WTC11 (cell line): Measurements from ENCODE around the gene USP21. TPM values are rescaled to one million over a fixed set of nuclear protein-coding genes. Genes with fewer than 3 reads are reported as not detected.
A peak's percentile ranks its signal among the peaks of the same experiment; 100 is the strongest.

Source experiments
- ATAC-seq: fragments of 200-7000 bp; cut with Tn5 transposase; 2 replicates; pipeline ENCODE4 v1.10.0; 2021; ENCODE audit warnings: mild to moderate bottlenecking, moderate library complexity
- CTCF ChIA-PET: fragments of 300-600 bp; sonication (Branson Sonifier 250); formaldehyde crosslinking; loops from one replicate; lab custom pipeline; 2021; ENCODE audit warnings: antibody characterized with exemption; lab: Charles Lee
- POLR2A ChIA-PET: fragments of 350-600 bp; sonication (Branson Sonifier 250); formaldehyde crosslinking; loops from one replicate; lab custom pipeline; 2021; ENCODE audit warnings: antibody characterized with exemption; lab: Charles Lee
- DNase-seq: peaks from one replicate; pipeline ENCODE4 v3.0.0; 2021; ENCODE audit warnings: low spot score
- H3K27ac Mint-ChIP-seq: 2 replicates; pipeline ENCODE4 v1.8.0; 2021; ENCODE audit warnings: mixed read lengths
- H3K27me3 Mint-ChIP-seq: 2 replicates; pipeline ENCODE4 v1.8.0; 2021; ENCODE audit warnings: low read depth, mild to moderate bottlenecking, moderate library complexity, mixed read lengths
- H3K36me3 Mint-ChIP-seq: 2 replicates; pipeline ENCODE4 v1.8.0; 2021; ENCODE audit warnings: mixed read lengths
- H3K4me1 Mint-ChIP-seq: 2 replicates; pipeline ENCODE4 v1.8.0; 2022; ENCODE audit warnings: mixed read lengths
- H3K4me3 Mint-ChIP-seq: 2 replicates; pipeline ENCODE4 v1.8.0; 2021; ENCODE audit warnings: mild to moderate bottlenecking, moderate library complexity, mixed read lengths
- H3K9me3 Mint-ChIP-seq: 2 replicates; pipeline ENCODE4 v1.8.0; 2021; ENCODE audit warnings: mixed read lengths
- ELF4 ChIP-seq: sonication (generic); formaldehyde crosslinking; IDR thresholded peaks from 2 replicates; pipeline ENCODE4 v1.8.1; 2022; ENCODE audit warnings: low read depth, mild to moderate bottlenecking, moderate library complexity, missing genetic modification reagents
- HMGA2 ChIP-seq: fragments of 250-450 bp; sonication (Bioruptor Pico); IDR thresholded peaks from 2 replicates; pipeline ENCODE4 v1.4.0; 2021; ENCODE audit warnings: mild to moderate bottlenecking, moderate library complexity
- NFYB ChIP-seq: sonication (generic); formaldehyde crosslinking; conservative IDR thresholded peaks from 2 replicates; pipeline ENCODE4 v1.8.0; 2022; ENCODE audit warnings: low read depth, missing genetic modification reagents
- NR1H2 ChIP-seq: sonication (generic); formaldehyde crosslinking; IDR thresholded peaks from 2 replicates; pipeline ENCODE4 v1.9.0; 2021; ENCODE audit warnings: mild to moderate bottlenecking, moderate library complexity, missing genetic modification reagents
- NR3C1 ChIP-seq: sonication (generic); formaldehyde crosslinking; conservative IDR thresholded peaks from 2 replicates; pipeline ENCODE4 v1.8.1; 2023; ENCODE audit warnings: low read depth, mild to moderate bottlenecking, missing genetic modification reagents
- TEAD4 ChIP-seq: sonication (generic); formaldehyde crosslinking; IDR thresholded peaks from 2 replicates; pipeline ENCODE4 v1.8.0; 2022; ENCODE audit warnings: mild to moderate bottlenecking, missing genetic modification reagents
- ZNF121 ChIP-seq: sonication (generic); formaldehyde crosslinking; IDR thresholded peaks from 2 replicates; pipeline ENCODE4 v1.8.0; 2023; ENCODE audit warnings: missing genetic modification reagents
- ZNF317 ChIP-seq: sonication (generic); formaldehyde crosslinking; IDR thresholded peaks from 2 replicates; pipeline ENCODE4 v1.8.1; 2023; ENCODE audit warnings: low read depth, mild to moderate bottlenecking, moderate library complexity, missing genetic modification reagents, borderline replicate concordance
- total RNA-seq: library from RNA; stranded (reverse); gene quantifications from 3 replicates; pipeline ENCODE4 v1.2.3, GENCODE V29; 2021
- TF ChIP-seq, protein P1 (sequence below): fragments of 200-600 bp; IDR thresholded peaks from 2 replicates; pipeline ENCODE4 v1.8.0; 2022; ENCODE audit warnings: antibody characterized with exemption
- TF ChIP-seq, protein P2 (sequence below): sonication (generic); formaldehyde crosslinking; IDR thresholded peaks from 2 replicates; pipeline ENCODE4 v1.8.1; 2023; ENCODE audit warnings: mild to moderate bottlenecking, missing genetic modification reagents, borderline replicate concordance
- TF ChIP-seq, protein P3 (sequence below): sonication (generic); formaldehyde crosslinking; IDR thresholded peaks from 2 replicates; pipeline ENCODE4 v1.8.0; 2023; ENCODE audit warnings: mild to moderate bottlenecking, missing genetic modification reagents
- TF ChIP-seq, protein P4 (sequence below): sonication (generic); formaldehyde crosslinking; conservative IDR thresholded peaks from 2 replicates; pipeline ENCODE4 v1.8.1; 2022; ENCODE audit warnings: mild to moderate bottlenecking, missing genetic modification reagents
- TF ChIP-seq, protein P5 (sequence below): fragments of 250-450 bp; sonication (Bioruptor Pico); conservative IDR thresholded peaks from 2 replicates; pipeline ENCODE4 v1.9.0; 2021; ENCODE audit warnings: mild to moderate bottlenecking
- TF ChIP-seq, protein P6 (sequence below): sonication (generic); formaldehyde crosslinking; conservative IDR thresholded peaks from 2 replicates; pipeline ENCODE4 v1.8.1; 2023; ENCODE audit warnings: mild to moderate bottlenecking, low read depth, missing genetic modification reagents, moderate library complexity
- TF ChIP-seq, protein P7 (sequence below): sonication (generic); formaldehyde crosslinking; IDR thresholded peaks from 2 replicates; pipeline ENCODE4 v1.8.1; 2022; ENCODE audit warnings: low read depth, mild to moderate bottlenecking, moderate library complexity, missing genetic modification reagents, borderline replicate concordance
- TF ChIP-seq, protein P8 (sequence below): sonication (generic); formaldehyde crosslinking; IDR thresholded peaks from 2 replicates; pipeline ENCODE4 v1.8.0; 2022; ENCODE audit warnings: mild to moderate bottlenecking, missing genetic modification reagents

USP21 gene
- total RNA-seq, 1 experiment from 2014 or later = 30.8 TPM

DNA sequence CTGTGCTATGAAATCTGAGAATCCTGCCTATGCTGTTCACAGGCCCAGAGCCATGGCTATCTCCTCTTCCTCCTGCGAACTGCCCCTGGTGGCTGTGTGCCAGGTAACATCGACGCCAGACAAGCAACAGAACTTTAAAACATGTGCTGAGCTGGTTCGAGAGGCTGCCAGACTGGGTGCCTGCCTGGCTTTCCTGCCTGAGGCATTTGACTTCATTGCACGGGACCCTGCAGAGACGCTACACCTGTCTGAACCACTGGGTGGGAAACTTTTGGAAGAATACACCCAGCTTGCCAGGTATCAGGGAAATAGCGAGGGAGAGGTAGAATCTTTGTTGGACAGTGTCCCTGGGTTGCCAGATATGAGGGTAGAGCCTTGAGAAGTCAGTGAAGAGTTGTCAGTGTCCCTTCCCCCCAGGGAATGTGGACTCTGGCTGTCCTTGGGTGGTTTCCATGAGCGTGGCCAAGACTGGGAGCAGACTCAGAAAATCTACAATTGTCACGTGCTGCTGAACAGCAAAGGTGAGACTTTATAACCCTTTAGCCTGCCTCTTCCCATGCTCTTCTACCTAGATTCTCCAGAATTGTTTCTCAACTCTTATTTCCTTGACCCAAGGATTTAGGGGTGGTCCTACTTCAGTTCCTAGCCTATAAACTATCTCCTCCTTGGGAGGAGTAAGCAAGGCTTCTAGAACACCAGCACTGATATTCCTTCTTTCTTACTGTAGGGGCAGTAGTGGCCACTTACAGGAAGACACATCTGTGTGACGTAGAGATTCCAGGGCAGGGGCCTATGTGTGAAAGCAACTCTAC, 40.0 kb upstream of the USP21 start:
- TF ChIP-seq, protein P1, sequence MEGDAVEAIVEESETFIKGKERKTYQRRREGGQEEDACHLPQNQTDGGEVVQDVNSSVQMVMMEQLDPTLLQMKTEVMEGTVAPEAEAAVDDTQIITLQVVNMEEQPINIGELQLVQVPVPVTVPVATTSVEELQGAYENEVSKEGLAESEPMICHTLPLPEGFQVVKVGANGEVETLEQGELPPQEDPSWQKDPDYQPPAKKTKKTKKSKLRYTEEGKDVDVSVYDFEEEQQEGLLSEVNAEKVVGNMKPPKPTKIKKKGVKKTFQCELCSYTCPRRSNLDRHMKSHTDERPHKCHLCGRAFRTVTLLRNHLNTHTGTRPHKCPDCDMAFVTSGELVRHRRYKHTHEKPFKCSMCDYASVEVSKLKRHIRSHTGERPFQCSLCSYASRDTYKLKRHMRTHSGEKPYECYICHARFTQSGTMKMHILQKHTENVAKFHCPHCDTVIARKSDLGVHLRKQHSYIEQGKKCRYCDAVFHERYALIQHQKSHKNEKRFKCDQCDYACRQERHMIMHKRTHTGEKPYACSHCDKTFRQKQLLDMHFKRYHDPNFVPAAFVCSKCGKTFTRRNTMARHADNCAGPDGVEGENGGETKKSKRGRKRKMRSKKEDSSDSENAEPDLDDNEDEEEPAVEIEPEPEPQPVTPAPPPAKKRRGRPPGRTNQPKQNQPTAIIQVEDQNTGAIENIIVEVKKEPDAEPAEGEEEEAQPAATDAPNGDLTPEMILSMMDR = 0 out of 2 replicates have a peak, but pooled peaks have one; percentile 5
- no peak for TF ChIP-seq NR3C1
- ATAC-seq = peak; percentile 75
- ChIA-PET CTCF (interaction anchor here (0.6 to 2.5 kb wide), 7 partner anchors 13 to 98 kb away, joined by 3 to 18 read pairs (median 3); partner anchors contain the start of genes B4GALT3, DEDD, F11R and NECTIN4), POLR2A (interaction anchor here (1.1 kb wide), 1 partner anchor 21 kb away, joined by 3 read pairs; no protein-coding TSS in a partner anchor)
- Mint-ChIP-seq H3K27ac (peak overlapping the region; percentile 94), H3K27me3 (no peaks in the 10 kb centered on the region), H3K9me3 (no peaks in the 10 kb centered on the region), H3K36me3 (peaks cover 49% of the 10 kb centered on the region), H3K4me3 (peak overlapping the region; percentile 96), H3K4me1 (peaks cover 25% of the 10 kb centered on the region)
- DNase-seq = peak; percentile 25

DNA sequence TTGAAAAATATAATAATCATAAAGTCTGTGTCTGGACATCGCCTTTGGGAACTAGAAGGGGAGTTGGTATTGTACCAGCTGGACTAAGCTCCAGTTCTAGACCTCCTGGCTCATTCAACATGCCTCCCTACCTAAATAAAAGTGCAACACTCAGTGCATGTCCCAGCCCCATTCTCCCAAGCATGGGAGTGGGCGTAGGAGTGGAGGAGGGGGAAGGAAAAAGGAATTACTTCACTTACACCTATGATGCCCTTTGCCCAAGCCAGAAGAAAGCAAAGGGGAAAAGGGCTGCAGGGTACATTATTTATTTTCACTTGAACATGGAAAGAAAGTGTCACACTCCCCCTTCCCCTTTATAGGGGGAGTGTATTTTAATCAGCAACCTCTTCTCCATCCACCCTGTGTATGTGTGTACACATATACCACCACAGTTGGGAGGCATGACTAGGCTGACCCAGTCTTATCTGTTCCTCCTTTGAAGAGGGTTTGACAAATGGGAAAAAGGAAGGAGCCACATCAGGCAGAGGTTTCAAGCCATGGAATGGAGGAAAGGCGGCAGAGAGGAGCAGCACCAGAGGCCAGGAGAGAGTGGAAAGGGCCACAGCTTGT, 38.2 kb upstream of the USP21 start:
- Mint-ChIP-seq H3K9me3 (no peaks in the 10 kb centered on the region), H3K27me3 (no peaks in the 10 kb centered on the region), H3K27ac (no peak overlapping the region), H3K4me1 (peaks cover 20% of the 10 kb centered on the region), H3K4me3 (no peak overlapping the region), H3K36me3 (peaks cover 54% of the 10 kb centered on the region)
- ATAC-seq (no peak), DNase-seq (no peak)
- CTCF ChIA-PET = interaction anchor here (1.1 kb wide), 1 partner anchor 10 kb away, joined by 4 read pairs; no protein-coding TSS in a partner anchor
- POLR2A ChIA-PET = interaction anchor here (1.0 to 1.8 kb wide), 2 partner anchors 11 to 12 kb away, joined by 4 to 5 read pairs; no protein-coding TSS in a partner anchor
- TF ChIP-seq ZNF317 (CRISPR knock-in tag) (no peak), NFYB (CRISPR knock-in tag) (no peak), ZNF121 (CRISPR knock-in tag) (no peak), ELF4 (no peak), NR1H2 (CRISPR knock-in tag) (no peak), HMGA2 (CRISPR knock-in tag) (no peak), TEAD4 (CRISPR knock-in tag) (no peak)
- TF ChIP-seq, protein P2, sequence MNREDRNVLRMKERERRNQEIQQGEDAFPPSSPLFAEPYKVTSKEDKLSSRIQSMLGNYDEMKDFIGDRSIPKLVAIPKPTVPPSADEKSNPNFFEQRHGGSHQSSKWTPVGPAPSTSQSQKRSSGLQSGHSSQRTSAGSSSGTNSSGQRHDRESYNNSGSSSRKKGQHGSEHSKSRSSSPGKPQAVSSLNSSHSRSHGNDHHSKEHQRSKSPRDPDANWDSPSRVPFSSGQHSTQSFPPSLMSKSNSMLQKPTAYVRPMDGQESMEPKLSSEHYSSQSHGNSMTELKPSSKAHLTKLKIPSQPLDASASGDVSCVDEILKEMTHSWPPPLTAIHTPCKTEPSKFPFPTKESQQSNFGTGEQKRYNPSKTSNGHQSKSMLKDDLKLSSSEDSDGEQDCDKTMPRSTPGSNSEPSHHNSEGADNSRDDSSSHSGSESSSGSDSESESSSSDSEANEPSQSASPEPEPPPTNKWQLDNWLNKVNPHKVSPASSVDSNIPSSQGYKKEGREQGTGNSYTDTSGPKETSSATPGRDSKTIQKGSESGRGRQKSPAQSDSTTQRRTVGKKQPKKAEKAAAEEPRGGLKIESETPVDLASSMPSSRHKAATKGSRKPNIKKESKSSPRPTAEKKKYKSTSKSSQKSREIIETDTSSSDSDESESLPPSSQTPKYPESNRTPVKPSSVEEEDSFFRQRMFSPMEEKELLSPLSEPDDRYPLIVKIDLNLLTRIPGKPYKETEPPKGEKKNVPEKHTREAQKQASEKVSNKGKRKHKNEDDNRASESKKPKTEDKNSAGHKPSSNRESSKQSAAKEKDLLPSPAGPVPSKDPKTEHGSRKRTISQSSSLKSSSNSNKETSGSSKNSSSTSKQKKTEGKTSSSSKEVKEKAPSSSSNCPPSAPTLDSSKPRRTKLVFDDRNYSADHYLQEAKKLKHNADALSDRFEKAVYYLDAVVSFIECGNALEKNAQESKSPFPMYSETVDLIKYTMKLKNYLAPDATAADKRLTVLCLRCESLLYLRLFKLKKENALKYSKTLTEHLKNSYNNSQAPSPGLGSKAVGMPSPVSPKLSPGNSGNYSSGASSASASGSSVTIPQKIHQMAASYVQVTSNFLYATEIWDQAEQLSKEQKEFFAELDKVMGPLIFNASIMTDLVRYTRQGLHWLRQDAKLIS (CRISPR knock-in tag) = no peak
- TF ChIP-seq, protein P3, sequence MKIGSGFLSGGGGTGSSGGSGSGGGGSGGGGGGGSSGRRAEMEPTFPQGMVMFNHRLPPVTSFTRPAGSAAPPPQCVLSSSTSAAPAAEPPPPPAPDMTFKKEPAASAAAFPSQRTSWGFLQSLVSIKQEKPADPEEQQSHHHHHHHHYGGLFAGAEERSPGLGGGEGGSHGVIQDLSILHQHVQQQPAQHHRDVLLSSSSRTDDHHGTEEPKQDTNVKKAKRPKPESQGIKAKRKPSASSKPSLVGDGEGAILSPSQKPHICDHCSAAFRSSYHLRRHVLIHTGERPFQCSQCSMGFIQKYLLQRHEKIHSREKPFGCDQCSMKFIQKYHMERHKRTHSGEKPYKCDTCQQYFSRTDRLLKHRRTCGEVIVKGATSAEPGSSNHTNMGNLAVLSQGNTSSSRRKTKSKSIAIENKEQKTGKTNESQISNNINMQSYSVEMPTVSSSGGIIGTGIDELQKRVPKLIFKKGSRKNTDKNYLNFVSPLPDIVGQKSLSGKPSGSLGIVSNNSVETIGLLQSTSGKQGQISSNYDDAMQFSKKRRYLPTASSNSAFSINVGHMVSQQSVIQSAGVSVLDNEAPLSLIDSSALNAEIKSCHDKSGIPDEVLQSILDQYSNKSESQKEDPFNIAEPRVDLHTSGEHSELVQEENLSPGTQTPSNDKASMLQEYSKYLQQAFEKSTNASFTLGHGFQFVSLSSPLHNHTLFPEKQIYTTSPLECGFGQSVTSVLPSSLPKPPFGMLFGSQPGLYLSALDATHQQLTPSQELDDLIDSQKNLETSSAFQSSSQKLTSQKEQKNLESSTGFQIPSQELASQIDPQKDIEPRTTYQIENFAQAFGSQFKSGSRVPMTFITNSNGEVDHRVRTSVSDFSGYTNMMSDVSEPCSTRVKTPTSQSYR (CRISPR knock-in tag) = no peak
- TF ChIP-seq, protein P4, sequence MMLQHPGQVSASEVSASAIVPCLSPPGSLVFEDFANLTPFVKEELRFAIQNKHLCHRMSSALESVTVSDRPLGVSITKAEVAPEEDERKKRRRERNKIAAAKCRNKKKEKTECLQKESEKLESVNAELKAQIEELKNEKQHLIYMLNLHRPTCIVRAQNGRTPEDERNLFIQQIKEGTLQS (CRISPR knock-in tag) = no peak
- TF ChIP-seq, protein P5, sequence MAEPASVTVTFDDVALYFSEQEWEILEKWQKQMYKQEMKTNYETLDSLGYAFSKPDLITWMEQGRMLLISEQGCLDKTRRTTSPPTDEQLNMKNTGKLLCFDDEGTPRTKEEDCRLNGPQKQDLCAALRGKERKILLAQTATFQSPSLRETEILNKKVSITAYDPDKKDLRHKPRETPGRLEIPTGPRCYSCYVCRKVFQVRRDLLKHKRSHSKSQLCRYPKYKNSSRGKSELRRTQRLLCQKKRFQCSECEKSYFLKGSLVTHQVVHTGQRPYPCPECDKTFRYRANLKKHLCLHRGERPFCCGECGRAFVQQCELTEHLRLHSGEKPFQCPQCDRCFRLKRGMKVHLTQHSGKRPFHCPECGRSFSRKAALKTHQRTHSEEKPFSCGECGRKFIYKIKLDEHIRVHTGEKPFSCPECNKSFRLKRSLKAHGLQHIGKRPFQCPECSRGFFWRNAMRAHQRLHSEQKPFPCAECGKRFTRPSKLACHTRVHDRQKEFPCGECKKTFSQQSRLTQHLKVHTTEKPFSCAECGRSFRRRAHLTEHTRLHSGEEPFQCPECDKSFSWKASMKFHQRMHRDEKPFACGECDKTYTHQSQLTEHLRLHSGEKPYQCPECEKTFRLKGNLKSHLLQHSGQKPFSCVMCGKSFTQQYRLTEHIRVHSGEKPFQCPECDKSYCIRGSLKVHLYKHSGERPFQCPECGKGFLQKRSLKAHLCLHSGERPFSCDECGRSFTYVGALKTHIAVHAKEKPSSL = no peak
- TF ChIP-seq, protein P6, sequence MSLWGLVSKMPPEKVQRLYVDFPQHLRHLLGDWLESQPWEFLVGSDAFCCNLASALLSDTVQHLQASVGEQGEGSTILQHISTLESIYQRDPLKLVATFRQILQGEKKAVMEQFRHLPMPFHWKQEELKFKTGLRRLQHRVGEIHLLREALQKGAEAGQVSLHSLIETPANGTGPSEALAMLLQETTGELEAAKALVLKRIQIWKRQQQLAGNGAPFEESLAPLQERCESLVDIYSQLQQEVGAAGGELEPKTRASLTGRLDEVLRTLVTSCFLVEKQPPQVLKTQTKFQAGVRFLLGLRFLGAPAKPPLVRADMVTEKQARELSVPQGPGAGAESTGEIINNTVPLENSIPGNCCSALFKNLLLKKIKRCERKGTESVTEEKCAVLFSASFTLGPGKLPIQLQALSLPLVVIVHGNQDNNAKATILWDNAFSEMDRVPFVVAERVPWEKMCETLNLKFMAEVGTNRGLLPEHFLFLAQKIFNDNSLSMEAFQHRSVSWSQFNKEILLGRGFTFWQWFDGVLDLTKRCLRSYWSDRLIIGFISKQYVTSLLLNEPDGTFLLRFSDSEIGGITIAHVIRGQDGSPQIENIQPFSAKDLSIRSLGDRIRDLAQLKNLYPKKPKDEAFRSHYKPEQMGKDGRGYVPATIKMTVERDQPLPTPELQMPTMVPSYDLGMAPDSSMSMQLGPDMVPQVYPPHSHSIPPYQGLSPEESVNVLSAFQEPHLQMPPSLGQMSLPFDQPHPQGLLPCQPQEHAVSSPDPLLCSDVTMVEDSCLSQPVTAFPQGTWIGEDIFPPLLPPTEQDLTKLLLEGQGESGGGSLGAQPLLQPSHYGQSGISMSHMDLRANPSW (CRISPR knock-in tag) = no peak
- TF ChIP-seq, protein P7, sequence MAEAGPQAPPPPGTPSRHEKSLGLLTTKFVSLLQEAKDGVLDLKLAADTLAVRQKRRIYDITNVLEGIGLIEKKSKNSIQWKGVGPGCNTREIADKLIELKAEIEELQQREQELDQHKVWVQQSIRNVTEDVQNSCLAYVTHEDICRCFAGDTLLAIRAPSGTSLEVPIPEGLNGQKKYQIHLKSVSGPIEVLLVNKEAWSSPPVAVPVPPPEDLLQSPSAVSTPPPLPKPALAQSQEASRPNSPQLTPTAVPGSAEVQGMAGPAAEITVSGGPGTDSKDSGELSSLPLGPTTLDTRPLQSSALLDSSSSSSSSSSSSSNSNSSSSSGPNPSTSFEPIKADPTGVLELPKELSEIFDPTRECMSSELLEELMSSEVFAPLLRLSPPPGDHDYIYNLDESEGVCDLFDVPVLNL = no peak
- TF ChIP-seq, protein P8, sequence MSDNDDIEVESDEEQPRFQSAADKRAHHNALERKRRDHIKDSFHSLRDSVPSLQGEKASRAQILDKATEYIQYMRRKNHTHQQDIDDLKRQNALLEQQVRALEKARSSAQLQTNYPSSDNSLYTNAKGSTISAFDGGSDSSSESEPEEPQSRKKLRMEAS (CRISPR knock-in tag) = no peak
